ENCODE results near the gene CNOT4. TPM values are rescaled to one million over a fixed set of nuclear protein-coding genes. Genes with fewer than 3 reads are reported as not detected.
"Not testable (repeated sequence)": the region's sequence is repeated elsewhere in the genome, so short reads cannot be mapped to it uniquely, and the experiment has no call there.

Gene CNOT4
- total and polyA plus RNA-seq, 10 donors, result 5.3 to 36.9 (median 27.9) TPM

DNA sequence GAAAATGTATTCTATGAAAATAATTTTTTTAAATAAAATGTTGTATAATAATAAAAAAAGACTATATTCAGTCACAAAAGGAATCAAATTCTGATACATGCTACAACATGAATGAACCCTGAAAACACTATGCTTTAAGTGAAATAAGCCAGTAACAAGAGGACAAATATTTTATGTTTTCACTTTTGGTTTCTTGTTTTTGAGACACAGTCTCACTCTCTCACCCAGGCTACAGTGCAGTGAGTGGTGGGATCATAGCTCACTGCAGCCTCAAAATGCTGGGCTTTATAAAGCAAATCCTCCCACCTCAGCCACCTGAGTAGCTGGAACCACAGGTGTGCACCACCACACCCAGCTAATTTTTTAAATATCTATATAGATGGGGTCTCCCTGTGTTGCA is 64.2 kb downstream of the CNOT4 start:
- TF ChIP-seq, protein P1, sequence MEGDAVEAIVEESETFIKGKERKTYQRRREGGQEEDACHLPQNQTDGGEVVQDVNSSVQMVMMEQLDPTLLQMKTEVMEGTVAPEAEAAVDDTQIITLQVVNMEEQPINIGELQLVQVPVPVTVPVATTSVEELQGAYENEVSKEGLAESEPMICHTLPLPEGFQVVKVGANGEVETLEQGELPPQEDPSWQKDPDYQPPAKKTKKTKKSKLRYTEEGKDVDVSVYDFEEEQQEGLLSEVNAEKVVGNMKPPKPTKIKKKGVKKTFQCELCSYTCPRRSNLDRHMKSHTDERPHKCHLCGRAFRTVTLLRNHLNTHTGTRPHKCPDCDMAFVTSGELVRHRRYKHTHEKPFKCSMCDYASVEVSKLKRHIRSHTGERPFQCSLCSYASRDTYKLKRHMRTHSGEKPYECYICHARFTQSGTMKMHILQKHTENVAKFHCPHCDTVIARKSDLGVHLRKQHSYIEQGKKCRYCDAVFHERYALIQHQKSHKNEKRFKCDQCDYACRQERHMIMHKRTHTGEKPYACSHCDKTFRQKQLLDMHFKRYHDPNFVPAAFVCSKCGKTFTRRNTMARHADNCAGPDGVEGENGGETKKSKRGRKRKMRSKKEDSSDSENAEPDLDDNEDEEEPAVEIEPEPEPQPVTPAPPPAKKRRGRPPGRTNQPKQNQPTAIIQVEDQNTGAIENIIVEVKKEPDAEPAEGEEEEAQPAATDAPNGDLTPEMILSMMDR (IDR thresholded peaks at IDR 0.05 in 8 of 11, conservative IDR thresholded peaks at IDR 0.05 in 3 of 11), result no peak
- no peak for TF ChIP-seq POLR2A (IDR thresholded peaks at IDR 0.05)
- no peak for TF ChIP-seq POLR2AphosphoS5 (IDR thresholded peaks at IDR 0.05)
- Histone ChIP-seq H3K9me3 (no peaks in the 10 kb centered on the region), H3K4me3 (no peak overlapping the region), H3K36me3 (peaks cover 0 to 17% (median 0%) of the 10 kb centered on the region in 6 donors), H3K27ac (no peak overlapping the region), H3K4me1 (peaks cover 3 to 52% (median 26%) of the 10 kb centered on the region in 6 donors), H3K27me3 (replicated peaks in 1 of 7) (no peaks in the 10 kb centered on the region)
- no peak for DNase-seq
- intact Hi-C loops (cut with DNase I; ENCODE audit: low total_unique reads), result no loop called here

DNA sequence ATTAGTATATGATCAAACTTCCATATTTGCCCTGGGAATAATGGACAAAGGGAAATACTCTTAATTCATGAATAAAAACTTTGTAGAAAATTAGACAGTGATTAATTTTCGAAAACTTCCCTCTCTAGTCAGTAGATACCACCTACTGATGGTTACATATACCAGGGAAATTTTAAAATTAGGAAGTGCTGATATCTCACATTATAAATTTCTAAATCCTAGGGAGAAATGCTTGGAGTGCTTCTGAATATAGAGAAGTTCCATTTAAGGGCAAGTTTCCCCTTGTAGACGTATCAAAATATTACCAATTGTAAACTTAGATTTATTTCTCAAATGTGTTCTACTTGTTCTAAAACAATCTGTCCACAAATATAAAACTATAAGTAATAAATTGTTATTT is 64.6 kb downstream of the CNOT4 start:
- H3K27me3 ChIP-seq (replicated peaks in 1 of 7); H3K9me3 ChIP-seq; DNase-seq; H3K27ac ChIP-seq; H3K4me3 ChIP-seq; intact Hi-C loops (cut with DNase I; ENCODE audit: low total_unique reads): not testable (repeated sequence)
- 80 to 93% (median 82%) methylated on average over 2 of the region's 2 CpGs for WGBS, 5 donors
- Histone ChIP-seq H3K4me1 (peaks cover 3 to 52% (median 25%) of the 10 kb centered on the region in 6 donors), H3K36me3 (peaks cover 0 to 17% (median 0%) of the 10 kb centered on the region in 6 donors)

DNA sequence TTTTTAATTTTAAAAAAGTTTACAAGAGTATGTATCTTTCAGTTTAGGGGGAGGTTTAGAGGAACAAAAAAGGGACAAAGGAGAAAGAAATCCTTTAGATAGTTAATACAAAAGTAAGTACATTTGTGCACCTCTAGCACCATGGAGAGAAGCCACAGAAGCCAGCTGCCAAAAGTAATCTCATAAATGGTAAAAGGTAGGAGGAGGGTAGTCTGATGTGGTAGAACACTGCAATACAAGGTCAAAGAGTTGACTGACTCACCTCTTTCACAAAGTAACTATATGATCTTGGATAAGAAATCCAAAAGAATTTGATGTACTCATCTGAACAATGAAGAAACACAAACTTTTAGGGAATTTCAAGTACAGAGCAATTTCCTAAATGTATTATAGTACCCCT is 68.1 kb downstream of the CNOT4 start:
- Histone ChIP-seq H3K4me3 (no peak overlapping the region), H3K27me3 (replicated peaks in 1 of 7) (no peaks in the 10 kb centered on the region), H3K27ac (no peak overlapping the region), H3K36me3 (peaks cover 0 to 33% (median 14%) of the 10 kb centered on the region in 6 donors), H3K4me1 (peaks cover 0 to 20% (median 6%) of the 10 kb centered on the region in 6 donors), H3K9me3 (no peaks in the 10 kb centered on the region)
- intact Hi-C loops (cut with DNase I; ENCODE audit: low total_unique reads), result no loop called here
- DNase-seq, result no peak
- TF ChIP-seq, protein P1 (IDR thresholded peaks at IDR 0.05 in 8 of 11, conservative IDR thresholded peaks at IDR 0.05 in 3 of 11), result no peak
- TF ChIP-seq POLR2A (IDR thresholded peaks at IDR 0.05), result no peak
- no peak for TF ChIP-seq POLR2AphosphoS5 (IDR thresholded peaks at IDR 0.05)

DNA sequence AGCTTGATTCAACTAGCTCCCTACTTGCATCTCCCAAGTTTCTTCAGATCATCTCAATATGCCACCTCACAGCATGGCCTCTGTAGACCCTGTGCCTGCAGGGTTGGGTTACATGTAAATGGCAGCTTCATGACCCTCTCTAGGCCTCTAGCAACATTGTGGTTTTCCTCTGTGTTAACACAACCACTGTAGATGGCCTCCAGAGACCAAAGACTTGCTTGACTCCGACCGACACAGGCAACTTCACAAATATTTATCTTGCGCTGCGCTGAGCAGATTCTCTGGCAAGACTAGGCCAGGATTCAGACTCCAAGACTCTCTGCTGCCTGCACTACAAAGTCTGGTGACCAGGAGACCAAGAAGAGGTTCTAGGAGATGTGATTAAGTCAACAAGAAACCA is 75.9 kb downstream of the CNOT4 start:
- intact Hi-C loops (cut with DNase I; ENCODE audit: low total_unique reads), result no loop called here
- Histone ChIP-seq H3K4me3 (no peak overlapping the region), H3K27me3 (replicated peaks in 1 of 7) (no peaks in the 10 kb centered on the region), H3K36me3 (peaks cover 0 to 59% (median 24%) of the 10 kb centered on the region in 6 donors), H3K27ac (no peak overlapping the region), H3K9me3 (peaks cover 0 to 17% (median 9%) of the 10 kb centered on the region in 8 donors), H3K4me1 (peaks cover 0 to 22% (median 17%) of the 10 kb centered on the region in 6 donors)
- WGBS, 5 donors, result 75 to 96% (median 85%) methylated on average over 4 of the region's 4 CpGs
- TF ChIP-seq POLR2AphosphoS5 (IDR thresholded peaks at IDR 0.05), result no peak
- TF ChIP-seq, protein P1 (IDR thresholded peaks at IDR 0.05 in 8 of 11, conservative IDR thresholded peaks at IDR 0.05 in 3 of 11), result no peak
- TF ChIP-seq POLR2A (IDR thresholded peaks at IDR 0.05), result no peak
- DNase-seq, result no peak

DNA sequence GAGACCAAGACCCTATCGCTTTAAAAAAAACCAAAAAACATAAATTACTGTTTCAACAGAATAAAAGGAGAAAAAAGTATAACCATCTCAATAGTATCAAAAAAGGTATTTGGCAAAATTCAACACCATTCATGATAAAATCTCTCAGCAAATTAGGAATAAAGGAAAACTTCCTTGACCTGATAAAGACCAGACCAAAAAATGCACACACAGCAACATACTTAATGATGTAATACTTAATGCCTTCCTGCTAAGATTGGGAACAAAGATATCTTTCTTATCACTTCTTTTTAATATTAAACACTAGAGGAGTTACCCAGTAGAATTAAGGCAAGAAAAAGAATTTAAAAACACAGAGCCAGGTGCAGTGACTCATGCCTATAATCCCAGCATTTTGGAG is 79.3 kb downstream of the CNOT4 start:
- DNase-seq, result no peak
- Histone ChIP-seq H3K9me3 (peaks cover 0 to 12% (median 7%) of the 10 kb centered on the region in 8 donors), H3K27me3 (replicated peaks in 1 of 7) (no peaks in the 10 kb centered on the region), H3K36me3 (peaks cover 0 to 31% (median 9%) of the 10 kb centered on the region in 6 donors), H3K4me1 (peaks cover 0 to 39% (median 19%) of the 10 kb centered on the region in 6 donors), H3K27ac (no peak overlapping the region), H3K4me3 (no peak overlapping the region)
- intact Hi-C loops (cut with DNase I; ENCODE audit: low total_unique reads), result no loop called here
- WGBS, 5 donors, result 76 to 93% (median 87%) methylated on average over 1 of the region's 1 CpG
- TF ChIP-seq POLR2A (IDR thresholded peaks at IDR 0.05) (no peak), POLR2AphosphoS5 (IDR thresholded peaks at IDR 0.05) (no peak)
- TF ChIP-seq, protein P1 (IDR thresholded peaks at IDR 0.05 in 8 of 11, conservative IDR thresholded peaks at IDR 0.05 in 3 of 11), result no peak

Measured in spleen (tissue), 11 donors.